Measurements from ENCODE around the gene EPB41L3. TPM values are rescaled to one million over a fixed set of nuclear protein-coding genes. Genes with fewer than 3 reads are reported as not detected.

EPB41L3 gene
- polyA plus RNA-seq, 1 donor (not counting 4 experiments of a cell fraction or from before 2014, with no cell fraction given) = 0.39 TPM

GRCh38 chr18:5484526-5484925, 59.3 kb downstream of the EPB41L3 start:
- DNase-seq (ENCODE audit: low read depth, low spot score) (no peak), FAIRE-seq (no peak)
- Histone ChIP-seq H3K4me1 (ENCODE audit: control insufficient read depth, extremely low read depth, insufficient read depth, low read length) (no peaks in the 10 kb centered on the region), H3K9ac (ENCODE audit: control insufficient read depth, extremely low read depth, insufficient read depth, low read length) (no peak overlapping the region), H3K4me2 (ENCODE audit: control insufficient read depth, extremely low read depth, insufficient read depth, low read depth, low read length) (no peak overlapping the region), H3K4me3 (ENCODE audit: control insufficient read depth in 2 of 3, extremely low read depth in 1 of 3, insufficient read depth in 2 of 3, low read depth in 1 of 3, low read length in 3 of 3) (no peak overlapping the region), H3K9me1 (ENCODE audit: control insufficient read depth, extremely low read depth, insufficient read depth, low read length) (no peaks in the 10 kb centered on the region), H3K27ac (ENCODE audit: control insufficient read depth, insufficient read depth, low read length) (no peak overlapping the region), H3K27me3 (ENCODE audit: control insufficient read depth, extremely low read depth, insufficient read depth, low read length) (peaks cover 3% of the 10 kb centered on the region), H4K20me1 (ENCODE audit: control insufficient read depth, extremely low read depth, insufficient read depth, low read length) (no peaks in the 10 kb centered on the region), H3K9me3 (ENCODE audit: control insufficient read depth, low read depth, low read length) (no peaks in the 10 kb centered on the region), H3K79me2 (ENCODE audit: control insufficient read depth, insufficient read depth, low read length) (no peaks in the 10 kb centered on the region), H2AFZ (ENCODE audit: control insufficient read depth, low read length) (no peak overlapping the region), H3K36me3 (ENCODE audit: control insufficient read depth in 2 of 2, extremely low read depth in 1 of 2, insufficient read depth in 2 of 2, low read length in 2 of 2) (no peaks in the 10 kb centered on the region)
- dilution Hi-C loops (cut with MboI; ENCODE audit: extremely low pct_ligation_motif_present, low sequenced_read_pairs) = no loop called here
- TF ChIP-seq CTCF (optimal IDR thresholded peaks at IDR 0.05 in 1 of 3, IDR thresholded peaks at IDR 0.05 in 1 of 3, conservative IDR thresholded peaks at IDR 0.05 in 1 of 3; ENCODE audit: extremely low read depth in 1 of 3, insufficient read depth in 2 of 3, low read length in 3 of 3) (no peak), EZH2 (IDR thresholded peaks at IDR 0.05; ENCODE audit: low read length) (no peak)

- Histone ChIP-seq H3K9me1 (ENCODE audit: control insufficient read depth, extremely low read depth, insufficient read depth, low read length) (no peaks in the 10 kb centered on the region), H3K4me3 (ENCODE audit: control insufficient read depth in 2 of 3, extremely low read depth in 1 of 3, insufficient read depth in 2 of 3, low read depth in 1 of 3, low read length in 3 of 3) (no peak overlapping the region), H3K9me3 (ENCODE audit: control insufficient read depth, low read depth, low read length) (no peaks in the 10 kb centered on the region), H2AFZ (ENCODE audit: control insufficient read depth, low read length) (no peak overlapping the region), H3K4me1 (ENCODE audit: control insufficient read depth, extremely low read depth, insufficient read depth, low read length) (no peaks in the 10 kb centered on the region), H3K27me3 (ENCODE audit: control insufficient read depth, extremely low read depth, insufficient read depth, low read length) (no peaks in the 10 kb centered on the region), H3K9ac (ENCODE audit: control insufficient read depth, extremely low read depth, insufficient read depth, low read length) (no peak overlapping the region), H3K27ac (ENCODE audit: control insufficient read depth, insufficient read depth, low read length) (no peak overlapping the region), H3K4me2 (ENCODE audit: control insufficient read depth, extremely low read depth, insufficient read depth, low read depth, low read length) (no peak overlapping the region), H3K36me3 (ENCODE audit: control insufficient read depth in 2 of 2, extremely low read depth in 1 of 2, insufficient read depth in 2 of 2, low read length in 2 of 2) (no peaks in the 10 kb centered on the region), H4K20me1 (ENCODE audit: control insufficient read depth, extremely low read depth, insufficient read depth, low read length) (no peaks in the 10 kb centered on the region), H3K79me2 (ENCODE audit: control insufficient read depth, insufficient read depth, low read length) (no peaks in the 10 kb centered on the region)
- DNase-seq (ENCODE audit: low read depth, low spot score) (no peak), FAIRE-seq (no peak)
- dilution Hi-C loops (cut with MboI; ENCODE audit: extremely low pct_ligation_motif_present, low sequenced_read_pairs) = no loop called here
- TF ChIP-seq CTCF (optimal IDR thresholded peaks at IDR 0.05 in 1 of 3, IDR thresholded peaks at IDR 0.05 in 1 of 3, conservative IDR thresholded peaks at IDR 0.05 in 1 of 3; ENCODE audit: extremely low read depth in 1 of 3, insufficient read depth in 2 of 3, low read length in 3 of 3) = no peak
- TF ChIP-seq EZH2 (IDR thresholded peaks at IDR 0.05; ENCODE audit: low read length) = no peak
Measured at GRCh38 chr18:5481621-5482020, 62.2 kb downstream of the EPB41L3 start.

All from keratinocyte (primary cell).